ENCODE measurements around the gene CACUL1. TPM values are rescaled to one million over a fixed set of nuclear protein-coding genes. Genes with fewer than 3 reads are reported as not detected.

CACUL1 gene
- total RNA-seq, 1 experiment from 2014 or later: 67.5 TPM

DNA sequence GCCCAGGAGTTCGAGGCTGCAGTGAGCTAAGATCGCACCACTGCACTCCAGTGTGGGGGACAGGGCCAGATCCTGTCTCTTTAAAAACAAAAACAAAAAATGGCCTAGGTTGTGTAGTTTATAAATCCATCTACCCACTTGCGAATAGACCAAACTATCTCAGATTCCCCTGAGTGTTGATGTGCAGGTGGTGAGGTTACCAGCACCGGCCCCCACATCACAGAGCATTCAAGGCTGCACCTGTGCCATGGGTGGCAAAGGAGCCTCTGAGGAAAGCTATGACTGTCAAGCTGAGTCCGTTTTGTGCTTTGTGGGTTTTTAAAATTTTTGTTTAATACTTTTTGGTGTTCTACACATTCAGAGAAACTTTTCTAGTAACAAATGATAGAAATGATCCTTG lies 30.8 kb upstream of the CACUL1 start:
- H3K4me3 ChIP-seq (replicated peaks in 1 of 2; ENCODE audit: low read depth in 1 of 2, low read length in 2 of 2): no peak overlapping the region
- H3K4me1 ChIP-seq (ENCODE audit: control insufficient read depth in 1 of 2, insufficient read depth in 2 of 2, low read length in 2 of 2): no peaks in the 10 kb centered on the region
- H2AFZ ChIP-seq (ENCODE audit: low read depth, low read length, poor library complexity, severe bottlenecking): no peak overlapping the region
- ChIA-PET RAD21 (ENCODE audit: low non-redundant PET in 1 of 2, low total read pairs in 2 of 2, uncharacterized antibody in 2 of 2, unreplicated experiment in 2 of 2) (no interaction called here), POLR2A (interaction anchor here (1.0 kb wide), 1 partner anchor 31 kb away, joined by 3 read pairs; the partner anchor contains the start of gene CACUL1), CTCF (no interaction called here)
- no peak overlapping the region for H3K27ac ChIP-seq (ENCODE audit: low read depth, low read length)
- no TSS peak for BruUV-seq (replicated peaks)
- H3K79me2 ChIP-seq (ENCODE audit: insufficient read depth, low read length): no peaks in the 10 kb centered on the region
- DNase-seq (ENCODE audit: low read depth, low spot score): no peak
- H3K9me3 ChIP-seq (ENCODE audit: control insufficient read depth in 1 of 2, insufficient read depth in 1 of 2, low read depth in 1 of 2, low read length in 2 of 2): no peaks in the 10 kb centered on the region
- no peaks in the 10 kb centered on the region for H3K36me3 ChIP-seq (ENCODE audit: control insufficient read depth in 1 of 2, insufficient read depth in 2 of 2, low read length in 2 of 2)
- ATAC-seq: no peak
- no peak overlapping the region for H3K4me2 ChIP-seq (ENCODE audit: low read length)
- H3K9me2 ChIP-seq (ENCODE audit: insufficient read depth): no peaks in the 10 kb centered on the region
- intact Hi-C loops (cut with micrococcal nuclease): no loop called here
- TF ChIP-seq RAD21 (IDR thresholded peaks at IDR 0.05; ENCODE audit: low read depth) (no peak), ELF1 (IDR thresholded peaks at IDR 0.05; ENCODE audit: borderline replicate concordance, low read depth) (no peak)
- H4K20me1 ChIP-seq (ENCODE audit: insufficient read depth): no peaks in the 10 kb centered on the region
- peaks cover 4% of the 10 kb centered on the region; the same call in 1 of the 2 replicates for H3K27me3 ChIP-seq (ENCODE audit: insufficient read depth, low read length)
- H3K9ac ChIP-seq (ENCODE audit: low read length): no peak overlapping the region

DNA sequence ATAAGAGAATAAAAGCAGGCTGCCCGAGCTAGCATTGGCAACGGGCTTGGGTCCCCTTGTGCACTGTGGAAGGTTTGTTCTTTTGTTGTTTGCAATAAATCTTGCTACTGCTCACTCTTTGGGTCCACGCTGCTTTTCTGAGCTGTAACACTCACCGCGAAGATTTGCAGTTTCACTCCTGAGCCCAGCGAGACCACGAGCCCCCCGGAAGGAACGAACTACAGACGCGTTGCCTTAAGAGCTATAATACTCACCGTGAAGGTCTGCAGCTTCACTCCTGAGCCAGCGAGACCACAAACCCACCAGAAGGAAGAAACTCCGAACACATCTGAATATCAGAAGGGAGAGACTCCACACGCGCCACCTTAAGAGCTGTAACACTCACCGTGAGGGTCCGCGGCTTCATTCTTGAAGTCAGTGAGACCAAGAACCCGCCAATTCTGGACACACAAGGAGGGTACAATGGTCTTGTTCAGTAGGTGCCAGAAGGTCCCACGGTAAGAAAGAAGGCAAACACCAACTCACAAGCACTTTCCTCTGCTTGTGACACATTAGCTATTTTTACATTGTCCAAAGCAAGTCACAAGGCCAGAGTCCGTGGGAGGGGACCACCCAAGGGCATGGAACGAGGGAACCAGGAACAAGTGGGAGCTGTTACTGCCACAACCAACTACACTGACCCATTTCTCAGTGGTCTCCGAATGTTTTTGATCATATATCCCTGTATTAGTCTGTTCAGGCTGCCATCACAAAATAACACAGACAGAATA lies 29.2 kb upstream of the CACUL1 start:
- ChIA-PET CTCF (interaction anchor here (1.1 kb wide), 1 partner anchor 19 kb away, joined by 4 read pairs; no protein-coding TSS in a partner anchor), POLR2A (interaction anchor here (0.6 kb wide), 1 partner anchor 215 kb away, joined by 3 read pairs; no protein-coding TSS in a partner anchor), RAD21 (ENCODE audit: low non-redundant PET in 1 of 2, low total read pairs in 2 of 2, uncharacterized antibody in 2 of 2, unreplicated experiment in 2 of 2) (no interaction called here)
- no peaks in the 10 kb centered on the region for H3K9me3 ChIP-seq (ENCODE audit: control insufficient read depth in 1 of 2, insufficient read depth in 1 of 2, low read depth in 1 of 2, low read length in 2 of 2)
- intact Hi-C loops (cut with micrococcal nuclease): no loop called here
- no peak overlapping the region for H2AFZ ChIP-seq (ENCODE audit: low read depth, low read length, poor library complexity, severe bottlenecking)
- no peaks in the 10 kb centered on the region for H3K4me1 ChIP-seq (ENCODE audit: control insufficient read depth in 1 of 2, insufficient read depth in 2 of 2, low read length in 2 of 2)
- H4K20me1 ChIP-seq (ENCODE audit: insufficient read depth): no peaks in the 10 kb centered on the region
- no peak for DNase-seq (ENCODE audit: low read depth, low spot score)
- no peaks in the 10 kb centered on the region for H3K9me2 ChIP-seq (ENCODE audit: insufficient read depth)
- ATAC-seq: no peak
- H3K4me2 ChIP-seq (ENCODE audit: low read length): no peak overlapping the region
- no peaks in the 10 kb centered on the region for H3K36me3 ChIP-seq (ENCODE audit: control insufficient read depth in 1 of 2, insufficient read depth in 2 of 2, low read length in 2 of 2)
- no peak overlapping the region for H3K27ac ChIP-seq (ENCODE audit: low read depth, low read length)
- H3K9ac ChIP-seq (ENCODE audit: low read length): no peak overlapping the region
- H3K4me3 ChIP-seq (replicated peaks in 1 of 2; ENCODE audit: low read depth in 1 of 2, low read length in 2 of 2): no peak overlapping the region
- H3K27me3 ChIP-seq (ENCODE audit: insufficient read depth, low read length): no peaks in the 10 kb centered on the region
- H3K79me2 ChIP-seq (ENCODE audit: insufficient read depth, low read length): no peaks in the 10 kb centered on the region
- no TSS peak for BruUV-seq (replicated peaks)
- no peak for TF ChIP-seq ZFX (IDR thresholded peaks at IDR 0.05)
- no peak for TF ChIP-seq EZH2phosphoT487 (IDR thresholded peaks at IDR 0.05; ENCODE audit: borderline replicate concordance)
- TF ChIP-seq, protein P1, sequence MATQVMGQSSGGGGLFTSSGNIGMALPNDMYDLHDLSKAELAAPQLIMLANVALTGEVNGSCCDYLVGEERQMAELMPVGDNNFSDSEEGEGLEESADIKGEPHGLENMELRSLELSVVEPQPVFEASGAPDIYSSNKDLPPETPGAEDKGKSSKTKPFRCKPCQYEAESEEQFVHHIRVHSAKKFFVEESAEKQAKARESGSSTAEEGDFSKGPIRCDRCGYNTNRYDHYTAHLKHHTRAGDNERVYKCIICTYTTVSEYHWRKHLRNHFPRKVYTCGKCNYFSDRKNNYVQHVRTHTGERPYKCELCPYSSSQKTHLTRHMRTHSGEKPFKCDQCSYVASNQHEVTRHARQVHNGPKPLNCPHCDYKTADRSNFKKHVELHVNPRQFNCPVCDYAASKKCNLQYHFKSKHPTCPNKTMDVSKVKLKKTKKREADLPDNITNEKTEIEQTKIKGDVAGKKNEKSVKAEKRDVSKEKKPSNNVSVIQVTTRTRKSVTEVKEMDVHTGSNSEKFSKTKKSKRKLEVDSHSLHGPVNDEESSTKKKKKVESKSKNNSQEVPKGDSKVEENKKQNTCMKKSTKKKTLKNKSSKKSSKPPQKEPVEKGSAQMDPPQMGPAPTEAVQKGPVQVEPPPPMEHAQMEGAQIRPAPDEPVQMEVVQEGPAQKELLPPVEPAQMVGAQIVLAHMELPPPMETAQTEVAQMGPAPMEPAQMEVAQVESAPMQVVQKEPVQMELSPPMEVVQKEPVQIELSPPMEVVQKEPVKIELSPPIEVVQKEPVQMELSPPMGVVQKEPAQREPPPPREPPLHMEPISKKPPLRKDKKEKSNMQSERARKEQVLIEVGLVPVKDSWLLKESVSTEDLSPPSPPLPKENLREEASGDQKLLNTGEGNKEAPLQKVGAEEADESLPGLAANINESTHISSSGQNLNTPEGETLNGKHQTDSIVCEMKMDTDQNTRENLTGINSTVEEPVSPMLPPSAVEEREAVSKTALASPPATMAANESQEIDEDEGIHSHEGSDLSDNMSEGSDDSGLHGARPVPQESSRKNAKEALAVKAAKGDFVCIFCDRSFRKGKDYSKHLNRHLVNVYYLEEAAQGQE (IDR thresholded peaks at IDR 0.05; ENCODE audit: low read depth): no peak
- TF ChIP-seq CEBPB (IDR thresholded peaks at IDR 0.05; ENCODE audit: low read depth): no peak
- no peak for TF ChIP-seq TCF7L2 (IDR thresholded peaks at IDR 0.05; ENCODE audit: borderline replicate concordance, extremely low read depth, insufficient read depth, insufficient read length)
- no peak for TF ChIP-seq ZNF274 (IDR thresholded peaks at IDR 0.05; ENCODE audit: low read depth, low read length)
- TF ChIP-seq, protein P2, sequence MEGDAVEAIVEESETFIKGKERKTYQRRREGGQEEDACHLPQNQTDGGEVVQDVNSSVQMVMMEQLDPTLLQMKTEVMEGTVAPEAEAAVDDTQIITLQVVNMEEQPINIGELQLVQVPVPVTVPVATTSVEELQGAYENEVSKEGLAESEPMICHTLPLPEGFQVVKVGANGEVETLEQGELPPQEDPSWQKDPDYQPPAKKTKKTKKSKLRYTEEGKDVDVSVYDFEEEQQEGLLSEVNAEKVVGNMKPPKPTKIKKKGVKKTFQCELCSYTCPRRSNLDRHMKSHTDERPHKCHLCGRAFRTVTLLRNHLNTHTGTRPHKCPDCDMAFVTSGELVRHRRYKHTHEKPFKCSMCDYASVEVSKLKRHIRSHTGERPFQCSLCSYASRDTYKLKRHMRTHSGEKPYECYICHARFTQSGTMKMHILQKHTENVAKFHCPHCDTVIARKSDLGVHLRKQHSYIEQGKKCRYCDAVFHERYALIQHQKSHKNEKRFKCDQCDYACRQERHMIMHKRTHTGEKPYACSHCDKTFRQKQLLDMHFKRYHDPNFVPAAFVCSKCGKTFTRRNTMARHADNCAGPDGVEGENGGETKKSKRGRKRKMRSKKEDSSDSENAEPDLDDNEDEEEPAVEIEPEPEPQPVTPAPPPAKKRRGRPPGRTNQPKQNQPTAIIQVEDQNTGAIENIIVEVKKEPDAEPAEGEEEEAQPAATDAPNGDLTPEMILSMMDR (IDR thresholded peaks at IDR 0.05 in 2 of 3, conservative IDR thresholded peaks at IDR 0.05 in 1 of 3; ENCODE audit: borderline replicate concordance in 1 of 3, insufficient read depth in 1 of 3, low read depth in 2 of 3, low read length in 2 of 3): no peak
- TF ChIP-seq YY1 (IDR thresholded peaks at IDR 0.05; ENCODE audit: extremely low read depth, insufficient replicate concordance, low read depth, low read length): no peak

Data from HCT116 (cell line).